ENCODE results near the gene KCNK2. TPM values are rescaled to one million over a fixed set of nuclear protein-coding genes. Genes with fewer than 3 reads are reported as not detected.
"Not testable (repeated sequence)": the region's sequence is repeated elsewhere in the genome, so short reads cannot be mapped to it uniquely, and the experiment has no call there.

The KCNK2 gene
- total RNA-seq, 1 experiment from 2014 or later: not detected

DNA sequence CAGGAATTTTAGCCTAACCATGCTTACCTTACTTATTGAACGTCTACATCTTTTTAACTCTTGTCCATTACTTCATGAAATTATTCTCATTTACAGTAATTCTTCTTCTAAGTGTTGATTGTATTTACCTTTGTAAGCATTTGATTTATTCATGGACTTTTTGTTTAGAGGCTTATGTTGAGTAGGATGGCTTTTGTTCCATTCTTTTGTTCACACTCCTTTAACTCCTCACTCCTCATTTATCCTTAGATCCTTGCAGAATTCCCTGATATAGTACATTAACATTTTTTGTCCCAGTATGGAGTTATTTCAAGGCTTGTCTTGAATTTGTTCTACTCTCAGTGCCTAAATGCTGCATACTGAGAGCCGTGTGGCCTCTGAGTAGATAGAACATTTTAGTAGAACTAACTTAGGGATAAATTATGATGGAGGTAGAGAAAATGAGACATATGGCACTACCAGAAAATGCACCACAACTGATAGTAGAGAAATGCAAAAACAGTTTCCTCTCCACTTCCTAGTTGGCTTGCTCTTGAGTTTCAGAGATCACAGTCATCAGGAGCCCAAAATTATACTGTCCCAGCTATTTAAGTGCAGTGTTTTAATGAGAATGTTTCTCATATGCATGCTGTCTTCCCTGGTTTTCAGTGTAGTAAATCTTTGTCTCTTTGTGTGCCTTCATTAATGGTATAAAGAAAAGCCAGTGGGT lies 69.5 kb downstream of the KCNK2 start:
- no peak for DNase-seq (ENCODE audit: low spot score)

- DNase-seq (ENCODE audit: low spot score): no peak
Measured at GRCh38 chr1:215156232-215156631, 73.7 kb downstream of the KCNK2 start.

DNA sequence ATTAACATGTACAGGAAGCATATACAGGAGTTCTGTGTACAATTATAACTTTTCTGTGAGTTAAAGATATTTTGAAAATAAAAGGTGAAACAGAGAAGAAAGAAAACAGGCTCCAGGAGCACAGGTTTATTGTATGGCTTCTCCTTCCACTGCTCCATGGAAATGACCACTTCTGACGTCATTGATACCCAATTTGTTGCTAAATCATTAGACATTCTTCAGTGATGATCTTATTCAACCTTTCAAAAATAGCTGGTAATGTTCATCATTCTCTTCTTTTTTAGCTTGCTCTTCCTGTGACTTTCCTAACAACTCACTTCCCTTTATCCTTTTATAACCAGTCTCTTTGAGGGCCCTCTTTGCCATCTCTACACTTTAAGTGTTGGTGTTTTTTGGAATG lies 77.8 kb downstream of the KCNK2 start:
- DNase-seq (ENCODE audit: low spot score): no peak

DNA sequence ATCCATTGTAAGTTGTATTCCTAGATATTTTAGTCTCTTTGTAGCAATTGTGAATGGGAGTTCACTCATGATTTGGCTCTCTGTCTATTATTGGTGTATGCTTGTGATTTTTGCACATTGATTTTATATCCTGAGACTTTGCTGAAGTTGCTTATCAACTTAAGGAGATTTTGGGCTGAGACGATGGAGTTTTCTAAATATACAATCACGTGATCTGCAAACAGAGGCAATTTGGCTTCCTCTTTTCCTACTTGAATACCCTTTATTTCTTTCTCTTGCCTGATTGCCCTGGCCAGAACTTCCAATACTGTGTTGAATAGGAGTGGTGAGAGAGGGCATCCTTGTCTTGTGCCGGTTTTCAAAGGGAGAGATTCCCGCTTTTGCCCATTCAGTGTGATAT lies 80.6 kb downstream of the KCNK2 start:
- not testable (repeated sequence) for DNase-seq (ENCODE audit: low spot score)

- no peak for DNase-seq (ENCODE audit: low spot score)
Measured at GRCh38 chr1:215166886-215167285, 84.3 kb downstream of the KCNK2 start.

DNA sequence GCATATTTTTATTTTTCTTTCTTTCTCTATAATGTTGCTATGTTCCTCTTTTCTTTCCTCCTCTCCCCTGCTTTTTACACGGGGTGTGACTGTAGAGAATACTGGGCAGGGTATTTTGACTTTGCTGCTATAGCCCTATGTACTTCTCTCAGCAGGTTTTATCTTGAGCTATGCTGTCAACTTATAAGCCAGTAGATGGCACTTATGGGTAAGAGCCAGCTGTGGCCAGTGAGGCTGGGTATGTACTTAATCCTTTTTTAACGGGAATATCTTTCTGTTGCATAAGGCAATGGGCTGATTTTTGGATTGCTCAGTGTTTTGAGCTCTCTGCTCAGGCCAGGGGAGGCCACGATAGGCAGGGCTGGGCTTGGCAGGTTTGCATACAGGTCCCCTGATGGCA lies 99.0 kb downstream of the KCNK2 start:
- no peak for DNase-seq (ENCODE audit: low spot score)

GRCh38 chr1:215185067-215185620 lies 102.6 kb downstream of the KCNK2 start:
- no peak for DNase-seq (ENCODE audit: low spot score)

DNA sequence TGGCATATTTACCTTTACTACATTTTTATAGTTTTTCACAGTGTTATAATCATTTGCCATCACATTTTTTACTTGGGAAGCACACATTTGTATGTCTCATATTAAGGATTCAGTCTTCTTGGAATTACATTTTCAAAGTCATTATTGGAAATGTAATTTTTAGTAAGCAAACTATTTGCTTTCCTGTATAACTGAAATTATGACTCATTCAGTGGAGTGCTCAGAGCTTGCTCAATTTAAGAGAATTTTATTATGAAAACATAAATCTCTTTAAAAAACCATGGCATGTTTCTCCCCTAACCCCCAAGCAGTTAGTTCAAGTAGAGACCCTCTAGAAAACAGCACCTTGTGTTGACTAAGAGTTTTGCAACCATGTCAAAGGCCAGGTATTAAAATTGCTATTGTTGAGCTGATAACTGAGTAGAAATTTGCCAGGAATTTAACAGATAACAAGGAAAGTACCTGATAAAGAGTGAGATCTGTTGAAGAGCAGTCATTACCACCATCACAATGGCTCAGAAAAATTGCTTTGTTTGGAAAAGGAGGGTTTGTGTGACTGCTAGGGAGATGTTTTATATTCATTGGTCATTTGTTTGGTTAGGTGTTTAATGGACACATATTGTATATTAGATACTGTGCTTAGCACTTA lies 105.9 kb downstream of the KCNK2 start:
- DNase-seq (ENCODE audit: low spot score): no peak

- DNase-seq (ENCODE audit: low spot score): no peak
Measured at GRCh38 chr1:215192306-215192705, 109.8 kb downstream of the KCNK2 start.

DNA sequence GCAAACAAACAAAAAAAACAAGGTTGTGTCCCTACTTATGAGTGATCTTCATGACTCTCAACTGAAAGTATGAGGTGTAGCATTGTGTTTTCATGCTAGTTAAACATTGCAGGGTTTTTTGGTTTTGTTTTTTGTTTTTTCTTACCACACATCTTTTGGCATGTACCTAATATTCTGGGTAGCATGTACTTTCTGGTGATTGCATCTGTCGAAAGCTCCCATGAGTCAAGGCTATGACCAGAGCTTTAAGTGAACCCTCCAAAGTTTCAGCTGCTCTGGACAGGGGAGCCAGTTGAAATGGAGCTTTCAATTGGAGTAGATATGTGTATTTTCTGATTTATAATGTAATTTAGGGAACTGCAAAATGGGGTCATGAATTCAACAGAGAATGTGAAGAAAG lies 115.5 kb downstream of the KCNK2 start:
- DNase-seq (ENCODE audit: low spot score): no peak

DNA sequence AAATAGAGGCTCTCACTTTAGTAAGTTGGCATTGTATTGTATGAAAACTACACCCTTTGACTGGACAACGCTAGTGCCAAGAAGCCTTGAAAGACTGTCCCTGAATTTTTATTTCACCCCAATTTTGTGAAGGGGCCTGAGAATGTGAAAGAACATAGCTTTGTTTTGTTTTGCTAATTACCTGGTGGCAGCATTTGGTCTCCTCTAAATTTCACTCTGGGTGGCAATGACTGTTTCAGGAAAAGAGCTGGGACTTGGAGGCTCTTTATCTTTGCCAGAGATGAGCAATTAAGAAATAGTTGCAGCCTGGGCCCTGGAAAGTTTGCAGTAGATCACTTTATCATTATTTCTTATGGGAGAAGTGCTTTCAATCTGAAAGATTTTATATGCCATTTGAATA lies 117.6 kb downstream of the KCNK2 start:
- no peak for DNase-seq (ENCODE audit: low spot score)

GRCh38 chr1:215201283-215201682 lies 118.7 kb downstream of the KCNK2 start:
- DNase-seq (ENCODE audit: low spot score): no peak

- no peak for DNase-seq (ENCODE audit: low spot score)
Measured at GRCh38 chr1:215202868-215203267, 120.3 kb downstream of the KCNK2 start.

- DNase-seq (ENCODE audit: low spot score): no peak
Measured at GRCh38 chr1:215210167-215210566, 127.6 kb downstream of the KCNK2 start.

- DNase-seq (ENCODE audit: low spot score): no peak
Measured at GRCh38 chr1:215215846-215216245, 133.3 kb downstream of the KCNK2 start.

GRCh38 chr1:215219372-215219771 lies 136.8 kb downstream of the KCNK2 start:
- no peak for DNase-seq (ENCODE audit: low spot score)

DNA sequence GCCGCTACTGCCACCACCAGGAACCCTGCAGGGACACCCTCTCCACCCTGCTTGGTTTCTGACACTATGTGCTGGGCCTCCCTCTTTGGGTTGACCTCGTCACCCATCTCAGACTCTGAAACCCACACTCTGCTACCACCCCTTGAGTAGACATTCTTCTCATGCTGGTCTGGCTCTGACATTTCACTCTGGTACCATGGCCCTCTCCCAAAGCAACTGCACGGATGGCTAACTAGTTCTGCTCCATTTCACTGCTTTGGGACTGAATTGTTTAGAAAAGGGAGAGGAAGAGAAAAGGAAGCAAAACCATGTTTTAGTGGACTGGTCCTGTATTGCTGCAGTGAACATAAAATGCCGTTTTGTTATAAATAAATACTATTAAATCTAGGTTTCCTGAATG lies 137.8 kb downstream of the KCNK2 start:
- no peak for DNase-seq (ENCODE audit: low spot score)

DNA sequence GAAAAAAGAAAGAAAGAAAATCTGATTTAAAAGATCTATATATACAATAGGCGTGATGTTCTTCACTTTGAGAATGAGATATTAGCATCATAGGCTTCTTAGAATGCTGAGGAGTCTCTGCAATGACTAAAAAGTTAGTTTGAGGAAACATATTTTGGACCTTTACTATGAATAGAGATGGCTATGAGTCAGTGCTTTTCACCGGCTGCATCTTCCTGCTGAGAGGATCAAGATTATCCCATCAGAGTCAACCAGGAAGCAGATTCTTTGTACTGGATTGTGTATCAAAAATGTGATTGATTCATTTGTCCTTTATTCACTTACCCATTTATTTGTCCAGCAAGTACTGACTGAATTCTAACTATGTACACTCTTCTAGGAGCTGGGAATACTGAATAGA lies 144.2 kb downstream of the KCNK2 start:
- DNase-seq (ENCODE audit: low spot score): no peak

DNA sequence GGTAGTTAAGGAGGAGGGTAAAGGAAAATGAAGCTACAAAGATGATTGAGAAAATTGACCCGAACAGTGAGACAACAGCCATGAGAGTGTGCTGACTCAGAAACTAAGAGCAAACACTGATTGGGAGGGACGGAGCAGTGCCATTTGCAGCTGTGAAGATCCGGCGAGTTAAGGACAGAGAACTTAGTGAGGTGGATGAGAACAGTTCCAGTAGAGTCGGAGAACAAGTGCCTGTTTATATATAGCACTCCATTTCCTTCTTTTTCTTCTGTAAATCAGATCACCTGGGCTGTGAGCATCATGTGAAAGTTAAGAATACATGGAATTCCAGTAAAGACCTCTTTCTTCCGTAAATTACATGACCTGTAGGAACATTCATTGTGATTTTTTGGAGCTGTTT lies 145.7 kb downstream of the KCNK2 start:
- no peak for DNase-seq (ENCODE audit: low spot score)

DNA sequence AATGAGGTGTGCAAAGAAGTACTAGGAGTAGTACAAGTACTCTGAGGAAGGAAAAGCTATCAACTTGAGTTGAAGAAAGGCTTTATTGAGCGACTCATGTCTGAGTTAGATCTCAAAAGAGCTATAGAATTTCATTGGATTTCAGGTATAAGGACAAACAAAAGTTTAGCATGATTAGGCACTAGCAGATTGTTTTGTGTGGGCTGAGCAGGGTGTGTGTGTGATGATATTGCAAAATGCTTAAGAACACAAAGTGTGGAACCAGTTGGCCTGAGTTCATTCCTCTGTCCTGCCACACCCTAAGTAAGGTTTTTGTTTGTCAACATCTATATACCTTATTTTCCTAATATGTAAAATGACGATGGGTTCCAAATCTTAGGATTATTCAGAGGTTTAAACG lies 158.9 kb downstream of the KCNK2 start:
- DNase-seq (ENCODE audit: low spot score): no peak

- no peak for DNase-seq (ENCODE audit: low spot score)
Measured at GRCh38 chr1:215243345-215244054, 161.0 kb downstream of the KCNK2 start.

GRCh38 chr1:215250913-215251312 lies 168.4 kb downstream of the KCNK2 start:
- no peak for DNase-seq (ENCODE audit: low spot score)

DNA sequence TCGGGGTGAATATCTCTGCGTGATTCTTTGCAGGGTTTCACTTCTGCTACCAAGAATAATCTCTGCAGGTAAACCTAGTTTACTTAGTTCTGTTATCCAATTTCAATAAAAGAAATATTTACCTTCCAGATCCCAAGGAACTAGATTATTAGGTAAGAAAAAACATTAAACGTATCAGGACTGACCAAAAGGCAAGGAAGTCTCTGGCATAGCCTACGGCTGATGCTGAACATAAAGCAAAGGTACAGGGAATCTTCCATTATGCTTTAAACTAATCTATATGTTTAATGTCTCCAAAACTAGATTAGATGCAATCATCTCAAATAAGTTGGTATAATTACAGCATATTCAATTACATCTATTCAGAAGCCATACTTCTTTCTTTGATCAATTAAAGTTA lies 168.9 kb downstream of the KCNK2 start:
- DNase-seq (ENCODE audit: low spot score): no peak

All from HT-29 (cell line).